Activated CD8-positive, alpha-beta T cell treated with anti-CD3 and anti-CD28 coated beads for 36 hours (primary cell): ENCODE data around the gene CAMSAP2. TPM values are rescaled to one million over a fixed set of nuclear protein-coding genes. Genes with fewer than 3 reads are reported as not detected.

Source experiments
- ATAC-seq: fragments of 200-7000 bp; cut with Tn5 transposase; one replicate; pipeline ENCODE4 v1.10.0; 2021; ENCODE audit warnings: mild to moderate bottlenecking, moderate library complexity
- CTCF ChIA-PET: fragments of 350-600 bp; sonication (Branson Sonifier 250); formaldehyde crosslinking; loops from one replicate; lab custom pipeline; 2021; ENCODE audit warnings: antibody characterized with exemption; lab: Charles Lee
- POLR2A ChIA-PET: fragments of 350-600 bp; sonication (Branson Sonifier 250); formaldehyde crosslinking; loops from one replicate; lab custom pipeline; 2021; ENCODE audit warnings: antibody characterized with exemption; lab: Charles Lee
- DNase-seq: peaks from one replicate; pipeline ENCODE4 v3.0.0-alpha.2; 2020
- H3K27ac Mint-ChIP-seq: one replicate; pipeline ENCODE4 v1.8.0; 2021; ENCODE audit warnings: mild to moderate bottlenecking, mixed read lengths
- H3K27me3 Mint-ChIP-seq: one replicate; pipeline ENCODE4 v1.8.0; 2021; ENCODE audit warnings: mixed read lengths
- H3K36me3 Mint-ChIP-seq: one replicate; pipeline ENCODE4 v1.8.0; 2021; ENCODE audit warnings: low read depth, mixed read lengths
- H3K4me1 Mint-ChIP-seq: one replicate; pipeline ENCODE4 v1.8.0; 2021; ENCODE audit warnings: low read depth, mixed read lengths
- H3K4me3 Mint-ChIP-seq: one replicate; pipeline ENCODE4 v1.8.0; 2021; ENCODE audit warnings: mild to moderate bottlenecking, moderate library complexity, mixed read lengths
- H3K9me3 Mint-ChIP-seq: one replicate; pipeline ENCODE4 v1.8.0; 2021; ENCODE audit warnings: mixed read lengths
- intact Hi-C: fragments of 100-400 bp; cut with micrococcal nuclease; formaldehyde crosslinking; loops from one replicate; pipeline ENCODE4 v1.10.0; 2022
- total RNA-seq, 2 experiments: library from RNA; stranded (reverse); gene quantifications; one replicate each; pipeline ENCODE4 v1.2.3, GENCODE V29; 2021
- TF ChIP-seq, protein P1 (sequence below): fragments of 200-600 bp; IDR thresholded peaks from one replicate; pipeline ENCODE4 v1.8.0; 2022; ENCODE audit warnings: antibody characterized with exemption, mild to moderate bottlenecking

Gene CAMSAP2, protein sequence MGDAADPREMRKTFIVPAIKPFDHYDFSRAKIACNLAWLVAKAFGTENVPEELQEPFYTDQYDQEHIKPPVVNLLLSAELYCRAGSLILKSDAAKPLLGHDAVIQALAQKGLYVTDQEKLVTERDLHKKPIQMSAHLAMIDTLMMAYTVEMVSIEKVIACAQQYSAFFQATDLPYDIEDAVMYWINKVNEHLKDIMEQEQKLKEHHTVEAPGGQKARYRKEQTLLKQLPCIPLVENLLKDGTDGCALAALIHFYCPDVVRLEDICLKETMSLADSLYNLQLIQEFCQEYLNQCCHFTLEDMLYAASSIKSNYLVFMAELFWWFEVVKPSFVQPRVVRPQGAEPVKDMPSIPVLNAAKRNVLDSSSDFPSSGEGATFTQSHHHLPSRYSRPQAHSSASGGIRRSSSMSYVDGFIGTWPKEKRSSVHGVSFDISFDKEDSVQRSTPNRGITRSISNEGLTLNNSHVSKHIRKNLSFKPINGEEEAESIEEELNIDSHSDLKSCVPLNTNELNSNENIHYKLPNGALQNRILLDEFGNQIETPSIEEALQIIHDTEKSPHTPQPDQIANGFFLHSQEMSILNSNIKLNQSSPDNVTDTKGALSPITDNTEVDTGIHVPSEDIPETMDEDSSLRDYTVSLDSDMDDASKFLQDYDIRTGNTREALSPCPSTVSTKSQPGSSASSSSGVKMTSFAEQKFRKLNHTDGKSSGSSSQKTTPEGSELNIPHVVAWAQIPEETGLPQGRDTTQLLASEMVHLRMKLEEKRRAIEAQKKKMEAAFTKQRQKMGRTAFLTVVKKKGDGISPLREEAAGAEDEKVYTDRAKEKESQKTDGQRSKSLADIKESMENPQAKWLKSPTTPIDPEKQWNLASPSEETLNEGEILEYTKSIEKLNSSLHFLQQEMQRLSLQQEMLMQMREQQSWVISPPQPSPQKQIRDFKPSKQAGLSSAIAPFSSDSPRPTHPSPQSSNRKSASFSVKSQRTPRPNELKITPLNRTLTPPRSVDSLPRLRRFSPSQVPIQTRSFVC (N-terminal part only)
- total RNA-seq: 1 to 10 TPM; 1.8 to 2.1 TPM

DNA sequence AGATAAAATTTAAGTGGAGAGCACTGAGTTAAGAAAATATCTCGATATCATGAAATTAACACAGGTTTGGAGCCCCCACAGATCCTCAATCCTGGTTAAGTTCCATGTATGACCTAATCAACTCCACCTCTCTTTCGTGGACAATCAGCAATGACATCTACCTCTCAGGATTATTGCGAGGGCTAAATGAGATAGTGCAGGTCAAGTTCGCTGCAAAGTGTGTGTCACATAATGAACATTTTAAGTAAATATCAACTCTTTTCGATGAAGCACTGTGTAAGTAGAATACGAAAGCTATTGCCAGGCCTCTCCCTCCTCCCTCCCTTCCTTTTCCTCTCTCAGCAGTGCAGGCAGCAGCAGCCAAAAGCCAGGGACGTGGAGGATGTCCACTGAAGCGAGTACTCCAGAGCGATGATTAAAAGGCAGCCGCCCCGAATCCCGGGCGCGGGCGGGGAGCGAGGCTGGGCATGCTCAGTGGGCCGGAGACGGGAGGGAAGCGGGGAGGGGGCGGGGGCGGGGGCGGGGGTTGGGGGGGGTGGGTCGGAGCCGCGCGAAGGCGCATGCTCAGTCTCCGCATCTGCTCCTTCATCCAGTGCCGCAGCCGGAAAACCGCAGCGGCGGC, at the start of gene CAMSAP2:
CAMSAP2 (plus strand) TSS at position 567 of the 622 bp plus-strand sequence. CDS start 935 bp downstream, outside the sequence.
- intact Hi-C loops: no loop called here
- peak; percentile 51 for DNase-seq
- CTCF ChIA-PET: interaction anchor here (0.6 to 2.0 kb wide), 6 partner anchors 68 to 180 kb away, joined by 3 to 6 read pairs (median 3); partner anchors contain the start of gene DDX59
- Mint-ChIP-seq H3K4me1 (peaks cover 35% of the 10 kb centered on the region), H3K27me3 (peaks cover 7% of the 10 kb centered on the region), H3K36me3 (no peaks in the 10 kb centered on the region), H3K9me3 (no peaks in the 10 kb centered on the region), H3K4me3 (peak within 1 kb of the TSS; percentile 89), H3K27ac (peak within 1 kb of the TSS; percentile 82)
- TF ChIP-seq, protein P1, sequence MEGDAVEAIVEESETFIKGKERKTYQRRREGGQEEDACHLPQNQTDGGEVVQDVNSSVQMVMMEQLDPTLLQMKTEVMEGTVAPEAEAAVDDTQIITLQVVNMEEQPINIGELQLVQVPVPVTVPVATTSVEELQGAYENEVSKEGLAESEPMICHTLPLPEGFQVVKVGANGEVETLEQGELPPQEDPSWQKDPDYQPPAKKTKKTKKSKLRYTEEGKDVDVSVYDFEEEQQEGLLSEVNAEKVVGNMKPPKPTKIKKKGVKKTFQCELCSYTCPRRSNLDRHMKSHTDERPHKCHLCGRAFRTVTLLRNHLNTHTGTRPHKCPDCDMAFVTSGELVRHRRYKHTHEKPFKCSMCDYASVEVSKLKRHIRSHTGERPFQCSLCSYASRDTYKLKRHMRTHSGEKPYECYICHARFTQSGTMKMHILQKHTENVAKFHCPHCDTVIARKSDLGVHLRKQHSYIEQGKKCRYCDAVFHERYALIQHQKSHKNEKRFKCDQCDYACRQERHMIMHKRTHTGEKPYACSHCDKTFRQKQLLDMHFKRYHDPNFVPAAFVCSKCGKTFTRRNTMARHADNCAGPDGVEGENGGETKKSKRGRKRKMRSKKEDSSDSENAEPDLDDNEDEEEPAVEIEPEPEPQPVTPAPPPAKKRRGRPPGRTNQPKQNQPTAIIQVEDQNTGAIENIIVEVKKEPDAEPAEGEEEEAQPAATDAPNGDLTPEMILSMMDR: no peak
- POLR2A ChIA-PET: interaction anchor here (0.9 to 1.7 kb wide), 3 partner anchors 8 to 246 kb away, joined by 3 to 7 read pairs (median 5); partner anchors contain the start of gene DDX59
- peak; percentile 45 for ATAC-seq

DNA sequence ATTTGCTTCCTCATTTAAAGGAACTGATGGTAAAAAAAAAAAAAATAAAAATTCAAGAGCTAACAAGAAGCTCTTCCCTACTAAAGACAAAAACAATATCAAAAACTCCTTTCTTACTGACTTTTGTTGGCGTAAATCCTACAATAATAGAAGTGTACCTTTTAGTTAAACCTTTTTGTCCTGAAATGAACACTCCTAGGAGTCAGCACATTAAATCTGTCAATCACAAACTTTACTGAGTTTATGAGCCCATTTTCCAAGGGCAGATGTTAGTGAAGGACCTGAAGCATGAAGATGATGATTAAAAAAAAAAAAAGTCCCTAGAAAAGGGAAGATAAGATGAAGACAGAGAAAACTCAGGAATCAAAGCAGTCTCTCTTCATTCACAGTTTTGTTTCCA, 46.4 kb upstream of the CAMSAP2 start:
- ChIA-PET CTCF (no interaction called here), POLR2A (no interaction called here)
- Mint-ChIP-seq H3K27ac (no peak overlapping the region), H3K4me1 (no peaks in the 10 kb centered on the region), H3K4me3 (no peak overlapping the region), H3K27me3 (peaks cover 2% of the 10 kb centered on the region), H3K9me3 (no peaks in the 10 kb centered on the region), H3K36me3 (no peaks in the 10 kb centered on the region)
- no peak for DNase-seq
- ATAC-seq: no peak
- intact Hi-C loops: no loop called here
- TF ChIP-seq, protein P1: no peak

DNA sequence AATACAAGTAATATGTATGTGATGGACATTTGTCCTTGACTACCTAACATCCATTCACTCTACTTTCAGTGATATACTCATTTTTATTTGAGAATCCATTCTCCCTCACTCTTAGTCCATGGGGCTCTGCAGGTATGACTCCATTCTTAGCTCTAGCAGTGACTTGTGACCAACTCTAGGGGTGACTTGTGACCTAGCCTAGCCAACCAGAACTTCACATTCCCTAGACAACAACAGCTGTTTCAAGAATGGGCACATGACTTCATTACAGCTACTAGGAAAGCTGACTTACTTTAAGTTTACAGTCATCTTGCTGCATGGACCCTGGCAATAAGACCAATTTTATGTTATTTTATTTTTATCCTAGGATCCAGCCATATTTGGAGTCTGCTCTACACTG, 45.4 kb upstream of the CAMSAP2 start:
- H3K9me3 Mint-ChIP-seq: no peaks in the 10 kb centered on the region
- ATAC-seq: no peak
- ChIA-PET CTCF (interaction anchor here (0.8 to 1.5 kb wide), 2 partner anchors 12 to 134 kb away, joined by 3 read pairs; no protein-coding TSS in a partner anchor), POLR2A (no interaction called here)
- intact Hi-C loops: no loop called here
- H3K36me3 Mint-ChIP-seq: no peaks in the 10 kb centered on the region
- H3K27ac Mint-ChIP-seq: no peak overlapping the region
- H3K27me3 Mint-ChIP-seq: no peaks in the 10 kb centered on the region
- no peaks in the 10 kb centered on the region for H3K4me1 Mint-ChIP-seq
- H3K4me3 Mint-ChIP-seq: no peak overlapping the region
- no peak for DNase-seq
- TF ChIP-seq, protein P1: no peak

DNA sequence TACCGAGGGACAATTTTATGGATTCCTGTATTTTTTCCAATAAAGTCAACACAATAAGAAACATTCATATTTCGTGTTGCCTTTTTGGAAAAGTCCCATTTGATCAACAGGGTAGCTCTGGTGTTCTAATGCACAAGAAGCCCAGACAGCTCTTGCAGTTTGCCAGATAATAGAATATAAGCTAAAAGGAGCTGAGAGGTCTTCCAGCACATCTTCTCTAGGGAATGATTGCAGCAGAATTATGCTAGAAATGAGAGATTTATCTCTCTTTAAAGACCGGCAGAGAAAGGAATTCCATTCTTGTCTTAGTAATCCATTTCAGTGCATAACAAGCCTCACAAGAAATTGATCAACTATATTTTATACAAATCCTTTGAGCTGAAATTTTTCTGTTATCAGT, 44.0 kb upstream of the CAMSAP2 start:
- DNase-seq (no peak), ATAC-seq (no peak)
- H3K4me1 Mint-ChIP-seq: no peaks in the 10 kb centered on the region
- H3K36me3 Mint-ChIP-seq: no peaks in the 10 kb centered on the region
- intact Hi-C loops: no loop called here
- ChIA-PET POLR2A (no interaction called here), CTCF (interaction anchor here (1.1 to 1.5 kb wide), 2 partner anchors 10 to 73 kb away, joined by 3 read pairs; no protein-coding TSS in a partner anchor)
- TF ChIP-seq, protein P1: no peak
- H3K27me3 Mint-ChIP-seq: no peaks in the 10 kb centered on the region
- H3K4me3 Mint-ChIP-seq: no peak overlapping the region
- no peaks in the 10 kb centered on the region for H3K9me3 Mint-ChIP-seq
- H3K27ac Mint-ChIP-seq: no peak overlapping the region
